AG20443 (cell line): Measurements from ENCODE around the gene ABCB10.
"Not testable (repeated sequence)": the region's sequence is repeated elsewhere in the genome, so short reads cannot be mapped to it uniquely, and the experiment has no call there.

Source experiments
- DNase-seq: peaks from one replicate; pipeline ENCODE4 v3.0.0; 2012; ENCODE audit warnings: low spot score, mixed read lengths

Gene ABCB10

GRCh38 chr1:229558460-229559335 is at the start of gene ABCB10:
TSS of gene ABCB10 (minus strand) at chr1:229558707. CDS start at chr1:229558652, 55 bp downstream.
- peak; percentile 100 for DNase-seq

DNA sequence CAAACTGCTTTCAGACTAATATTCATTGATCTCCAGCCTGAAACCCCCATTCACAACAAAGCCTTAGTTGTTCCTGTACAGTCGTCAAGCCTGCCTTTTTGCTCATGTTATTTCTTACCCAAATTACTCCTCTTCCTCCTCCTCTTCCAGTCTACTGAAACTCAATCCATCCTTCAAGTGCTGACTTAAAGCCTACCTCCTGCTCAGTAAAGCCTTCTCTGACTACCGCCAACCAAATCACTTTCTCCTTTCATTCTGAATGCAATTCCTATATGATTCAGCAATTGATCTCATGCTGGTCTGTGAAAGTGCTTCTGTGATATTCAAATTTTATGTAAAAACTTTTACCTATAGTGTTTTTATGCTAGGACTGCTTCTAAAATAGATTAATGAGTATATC is 48.9 kb upstream of the ABCB10 start:
- no peak for DNase-seq

DNA sequence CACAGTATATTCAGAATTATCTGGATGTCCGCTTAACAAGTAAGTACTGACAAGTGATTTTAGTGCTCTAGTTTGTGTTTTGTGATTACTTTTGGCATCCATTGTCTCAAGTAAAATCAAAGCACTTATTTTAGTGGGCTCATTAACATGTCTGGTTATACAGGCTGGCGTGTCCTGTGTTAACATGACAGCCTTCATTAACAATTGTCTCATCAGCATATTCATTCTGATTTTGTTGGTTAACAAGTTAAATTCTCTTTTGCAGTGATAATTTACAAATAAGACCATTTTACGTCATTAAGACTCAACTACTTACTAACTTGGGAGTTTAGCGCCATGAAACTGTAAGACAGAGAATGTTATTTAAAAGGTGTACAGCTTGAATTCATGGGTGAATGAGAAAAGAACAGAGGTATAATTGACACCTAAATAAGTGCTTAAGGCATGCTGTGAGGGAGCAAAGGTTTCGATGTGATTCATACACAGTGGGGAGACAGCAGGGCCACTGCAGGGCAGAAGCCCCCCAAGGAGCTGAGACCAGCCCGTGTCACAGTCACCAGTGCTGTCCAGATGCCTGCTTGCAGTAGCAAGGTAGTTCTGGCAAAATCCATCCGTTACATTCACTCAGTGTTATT is 45.0 kb upstream of the ABCB10 start:
- no peak for DNase-seq

DNA sequence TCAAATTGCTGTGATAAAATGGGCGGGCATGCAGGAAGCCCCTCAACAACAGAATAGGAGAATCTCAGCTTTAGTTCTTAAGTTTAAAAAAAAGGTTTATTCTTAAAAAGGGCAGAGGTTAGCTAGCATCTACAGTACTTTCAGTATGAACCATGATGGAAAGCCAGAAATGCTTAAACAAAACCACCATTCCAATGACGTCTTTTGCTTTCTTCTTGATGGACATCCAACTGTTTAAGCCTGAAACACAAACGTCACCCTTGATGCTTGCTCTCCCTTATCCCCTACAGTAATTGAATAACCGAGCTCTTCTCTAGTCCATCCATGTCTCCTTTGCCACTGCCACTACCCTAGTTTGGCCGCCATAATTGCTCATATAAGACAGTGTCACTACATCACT is 41.7 kb upstream of the ABCB10 start:
- no peak for DNase-seq

DNA sequence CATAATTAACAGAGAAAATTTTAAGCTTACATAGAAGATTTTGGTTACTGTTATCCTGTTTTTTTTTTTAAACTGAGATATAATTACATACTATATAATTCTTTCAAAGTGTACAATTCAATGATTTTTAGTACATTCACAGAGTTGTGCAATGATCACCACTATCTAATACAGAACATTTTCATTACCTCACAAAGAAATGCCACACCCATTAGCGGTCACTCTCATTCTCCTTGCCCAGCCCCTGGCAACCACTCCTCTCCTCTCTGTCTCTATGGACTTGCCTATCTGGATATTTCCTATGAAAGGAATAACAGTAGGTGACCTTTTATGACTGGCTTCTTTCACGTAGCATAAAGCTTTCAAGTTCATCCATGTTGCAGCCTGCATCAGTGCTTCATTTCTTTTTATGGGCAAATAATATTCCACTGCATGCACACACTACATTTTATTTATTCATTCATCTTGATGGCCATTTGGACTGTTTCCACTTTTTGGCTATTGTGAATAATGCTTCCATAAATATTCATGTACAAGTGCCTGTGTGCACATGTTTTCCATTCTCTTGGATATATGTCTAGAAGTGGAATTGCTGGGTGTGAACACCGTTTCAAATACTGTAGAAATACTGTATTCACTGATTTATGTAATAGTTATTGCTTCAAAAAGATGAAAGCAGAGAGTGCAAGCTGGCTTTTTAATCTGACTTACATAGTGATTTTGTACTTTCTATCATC is 40.9 kb upstream of the ABCB10 start:
- no peak for DNase-seq

DNA sequence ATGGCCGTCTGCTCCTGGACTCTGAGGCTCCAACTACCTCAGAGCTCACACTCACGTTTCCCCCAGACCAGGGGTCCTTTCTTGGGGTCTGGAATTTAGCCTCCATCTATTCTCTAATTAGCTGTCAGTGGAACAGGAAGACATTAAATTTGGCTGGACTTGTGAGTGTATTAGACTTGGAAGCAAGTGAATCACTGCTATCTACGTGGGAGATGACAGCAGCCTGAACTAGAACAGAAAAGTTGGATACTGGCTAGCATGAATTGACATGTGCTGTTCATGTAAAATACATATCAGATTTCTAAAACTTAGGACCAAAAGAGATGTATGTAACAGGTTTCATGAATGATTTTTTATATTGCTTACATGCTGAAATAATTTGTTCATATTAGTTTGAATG is 39.4 kb upstream of the ABCB10 start:
- DNase-seq: peak; percentile 34

DNA sequence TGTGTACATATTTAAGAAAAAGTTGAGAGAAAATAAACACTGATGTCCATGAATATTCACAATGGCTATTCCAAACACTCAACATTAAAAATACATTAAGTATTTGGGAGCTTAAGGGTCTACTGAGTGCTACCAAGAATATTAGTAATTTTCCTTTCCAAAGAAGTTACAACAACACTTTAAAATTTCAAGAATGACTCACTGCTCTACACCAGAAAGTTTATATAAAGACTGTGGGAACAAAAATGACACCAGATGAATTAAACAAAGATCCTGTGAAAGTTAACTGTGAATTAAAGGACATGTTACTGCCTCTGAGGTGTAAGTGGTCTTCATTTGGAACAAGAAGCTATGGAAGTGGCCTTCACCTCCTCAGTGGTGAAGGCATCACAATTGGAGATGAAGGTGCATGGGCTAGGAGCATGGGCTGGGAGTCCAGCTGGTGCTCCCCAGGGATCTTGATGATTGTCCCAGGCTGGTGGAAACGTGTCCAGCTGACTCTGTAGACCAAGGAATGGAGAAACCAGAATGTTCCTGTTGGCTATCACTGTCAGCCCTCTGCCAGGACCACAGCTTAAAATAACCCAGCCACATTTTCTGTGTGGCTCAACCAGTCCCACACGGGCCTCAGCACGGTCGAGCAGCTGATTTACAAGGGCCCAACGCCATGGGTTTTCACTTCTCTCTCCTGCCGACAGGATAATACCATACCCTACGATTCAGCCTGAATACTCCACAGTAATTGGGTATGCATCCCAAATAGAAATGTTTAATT is 38.6 kb upstream of the ABCB10 start:
- peak; percentile 88 for DNase-seq

DNA sequence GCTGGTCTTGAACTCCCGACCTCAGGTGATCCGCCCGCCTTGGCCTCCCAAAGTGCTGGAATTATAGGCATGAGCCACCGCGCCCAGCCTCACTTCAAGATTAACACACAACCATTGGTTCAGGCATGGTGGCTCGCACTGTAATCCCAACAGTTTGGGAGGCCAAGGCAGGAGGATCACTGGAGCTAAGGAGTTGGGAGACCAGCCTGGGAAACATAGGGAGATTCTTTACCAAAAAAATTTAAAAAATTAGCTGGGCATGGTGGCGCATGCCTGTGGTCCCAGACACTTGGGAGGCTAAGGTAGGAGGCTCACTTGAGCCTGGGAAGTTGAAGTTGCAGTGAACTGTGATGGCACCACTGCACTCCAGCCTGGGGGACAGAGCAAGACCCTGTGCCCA is 37.4 kb upstream of the ABCB10 start:
- not testable (repeated sequence) for DNase-seq

DNA sequence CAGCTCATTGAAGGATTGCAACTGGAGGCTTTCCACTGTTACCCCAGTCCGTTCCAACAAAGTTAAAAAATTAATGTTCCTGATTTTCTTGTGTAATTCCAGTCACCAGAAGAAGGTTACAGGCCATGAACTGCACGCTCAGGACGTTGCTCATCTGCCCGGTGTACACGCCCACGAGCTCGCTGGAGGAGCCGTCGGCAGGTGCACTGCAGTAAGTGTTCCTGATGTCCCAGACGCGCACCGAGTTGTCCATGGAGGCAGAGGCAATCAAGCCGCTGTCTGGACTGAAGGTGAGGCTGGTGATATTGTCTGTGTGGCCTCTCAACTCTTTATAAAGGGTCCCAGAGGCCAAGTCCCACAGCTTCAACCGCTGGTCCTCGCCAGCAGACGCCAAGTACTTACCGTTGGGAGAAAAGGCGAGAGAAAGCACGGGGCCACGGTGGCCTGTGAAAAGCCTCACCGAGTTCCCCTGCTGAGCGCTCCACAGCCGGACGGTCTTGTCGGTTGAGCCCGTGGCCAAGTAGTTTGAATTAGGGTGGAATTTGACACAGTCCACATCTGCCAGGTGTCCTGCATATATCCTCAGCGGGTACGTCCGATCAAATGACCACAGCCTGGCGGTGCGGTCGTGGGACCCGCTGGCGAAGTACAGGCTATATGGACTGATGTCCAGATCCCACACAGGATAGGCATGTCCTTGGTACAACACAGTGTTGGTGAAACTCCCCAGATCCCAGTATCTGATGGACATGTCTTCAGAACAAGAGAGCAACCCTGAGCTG is 35.9 kb upstream of the ABCB10 start:
- no peak for DNase-seq

DNA sequence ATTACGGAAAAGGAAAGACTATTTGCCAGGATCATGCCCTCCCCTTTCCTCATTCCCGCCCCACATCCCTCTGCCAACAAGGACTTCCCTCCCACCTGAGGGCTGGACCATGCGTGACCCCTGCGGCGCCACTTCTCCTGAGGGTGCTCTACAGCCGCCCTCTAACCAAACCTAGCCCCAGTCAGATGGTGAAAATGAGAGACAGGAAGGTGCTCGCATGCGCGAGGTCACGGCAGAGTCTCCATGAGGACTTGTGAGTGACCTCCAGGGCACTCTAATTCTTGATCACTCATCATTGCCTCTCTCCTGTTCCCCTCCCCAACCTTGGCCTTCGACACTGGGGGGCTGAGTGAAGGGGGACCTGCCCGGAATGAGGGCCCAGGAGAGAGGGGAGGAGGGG is 35.3 kb upstream of the ABCB10 start:
- DNase-seq: no peak

DNA sequence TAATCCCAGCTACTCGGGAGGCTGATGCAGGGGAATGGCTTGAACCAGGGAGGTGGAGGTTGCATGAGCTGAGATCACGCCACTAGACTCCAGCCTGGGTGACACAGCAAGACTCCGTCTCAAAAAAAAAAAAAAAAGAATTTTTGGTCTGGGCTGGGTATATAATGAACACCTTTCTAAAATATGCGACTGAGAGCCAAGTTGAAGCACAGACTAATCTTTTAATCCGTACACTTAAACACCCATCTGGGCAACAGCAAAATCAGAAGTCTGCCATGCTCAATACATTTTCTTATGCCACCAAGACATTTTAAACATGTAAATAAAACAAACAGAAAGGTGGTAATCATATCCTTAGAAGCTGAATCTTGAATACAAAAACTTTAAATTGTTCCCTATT is 31.6 kb upstream of the ABCB10 start:
- no peak for DNase-seq

DNA sequence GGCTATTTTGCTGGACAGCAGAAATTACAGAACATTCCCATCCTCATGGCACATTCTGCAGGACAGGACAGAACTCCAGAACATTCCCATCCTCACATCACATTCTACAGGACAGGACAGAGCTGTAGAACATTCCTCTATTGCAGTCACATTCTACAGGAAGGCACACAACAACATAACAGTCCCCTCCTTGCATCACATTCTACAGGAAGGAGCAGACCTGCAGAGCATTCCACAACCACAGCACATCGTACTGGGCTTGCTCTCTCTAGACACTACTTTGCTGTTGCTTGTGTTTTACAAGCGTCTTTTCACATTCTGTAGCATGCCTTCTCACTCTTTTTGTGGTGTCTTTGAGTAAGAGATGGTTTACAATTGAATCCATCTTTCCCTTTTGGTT is 26.8 kb upstream of the ABCB10 start:
- no peak for DNase-seq

DNA sequence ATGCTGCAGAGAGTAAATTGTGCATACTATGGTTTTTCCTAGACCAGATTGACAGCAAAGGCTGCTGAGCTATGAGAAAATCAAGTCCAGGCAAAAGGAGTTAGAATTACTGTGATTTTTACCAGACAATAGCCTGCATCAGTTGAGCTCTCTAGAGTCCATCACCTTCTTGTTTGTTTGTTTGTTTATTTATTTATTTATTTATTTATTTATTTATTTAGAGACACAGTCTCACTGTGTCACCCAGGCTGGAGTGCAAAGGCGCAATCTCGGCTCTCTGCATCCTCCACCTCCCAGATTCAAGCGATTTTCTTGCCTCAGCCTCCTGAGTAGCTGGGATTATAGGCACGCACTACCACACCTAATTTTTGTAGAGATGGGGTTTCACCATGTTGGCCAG is 24.2 kb upstream of the ABCB10 start:
- DNase-seq: no peak

GRCh38 chr1:229582011-229582694 is 23.6 kb upstream of the ABCB10 start:
- DNase-seq: no peak

- DNase-seq: no peak
Observed at GRCh38 chr1:229581485-229581884, 23.0 kb upstream of the ABCB10 start.

- DNase-seq: peak; percentile 35
Observed at GRCh38 chr1:229579059-229579673, 20.7 kb upstream of the ABCB10 start.

- DNase-seq: no peak
Observed at GRCh38 chr1:229578168-229579058, 19.9 kb upstream of the ABCB10 start.

DNA sequence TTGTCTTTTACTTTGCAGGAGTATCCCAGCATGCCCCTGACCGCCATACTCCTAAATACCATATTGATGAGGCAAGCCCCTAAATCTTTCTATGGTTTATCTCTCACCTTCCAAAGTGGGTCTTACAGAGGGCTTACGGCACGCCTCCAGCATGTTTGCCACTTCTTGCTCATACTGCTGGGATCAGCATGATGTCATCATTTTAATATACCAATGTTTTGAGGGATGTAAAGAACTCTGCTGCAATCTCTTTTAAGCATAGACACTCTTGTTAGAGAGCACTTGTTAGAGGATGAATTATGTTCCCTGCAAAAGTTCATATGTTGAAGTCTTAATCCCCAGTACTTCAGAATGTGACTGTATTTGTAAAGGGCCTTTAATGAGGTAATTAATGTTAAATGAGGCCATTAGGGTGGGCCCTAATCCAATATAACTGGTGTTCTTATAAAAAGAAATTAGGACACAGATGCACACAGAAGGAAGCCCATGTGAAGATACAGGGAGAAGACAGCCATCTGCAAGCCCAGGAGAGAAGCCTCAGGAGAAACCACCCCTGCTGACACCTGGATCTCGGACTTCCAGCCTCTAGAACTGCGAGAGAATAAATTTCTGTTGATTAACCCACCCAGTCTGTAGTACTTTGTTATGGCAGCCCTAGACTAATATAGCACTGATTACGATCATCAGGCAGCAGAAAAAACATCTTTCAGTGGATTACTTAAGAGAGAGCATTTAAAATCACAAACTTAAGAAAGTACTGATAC is 16.4 kb upstream of the ABCB10 start:
- DNase-seq: no peak
